Urothelium cell line (cell line): ENCODE data around the gene ZNF883.
A peak's percentile ranks its signal among the peaks of the same experiment; 100 is the strongest.

Experiments
- DNase-seq: peaks from one replicate; pipeline ENCODE4 v3.0.0; 2011; ENCODE audit warnings: low spot score, mixed read lengths
- FAIRE-seq: peaks from 2 replicates; lab custom pipeline; 2011; peaks lifted over from hg19 to GRCh38; lab: Jason Lieb, UNC

ZNF883 gene

DNA sequence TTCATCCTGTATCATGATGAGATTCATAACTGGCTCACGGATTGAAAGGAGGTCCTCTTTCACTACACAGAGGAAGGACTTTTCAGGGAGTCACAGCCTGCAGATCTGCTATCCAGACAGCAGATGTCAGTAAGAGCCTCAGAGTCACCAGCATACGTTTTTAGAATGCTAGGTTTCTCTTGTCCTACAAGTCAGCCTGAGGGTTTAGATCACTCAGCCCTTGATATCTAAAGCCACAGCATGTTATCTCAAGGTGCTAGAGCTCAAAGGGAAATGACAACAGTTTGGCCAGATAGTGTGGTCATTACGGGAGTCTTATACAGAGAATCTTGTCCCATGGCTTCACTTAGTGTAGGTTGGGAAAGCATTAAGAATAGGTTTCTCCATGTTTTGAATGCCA is 90.4 kb downstream of the ZNF883 start:
- no peak for FAIRE-seq
- peak; percentile 27 for DNase-seq

GRCh38 chr9:112917987-112918362 is 94.0 kb downstream of the ZNF883 start:
- no peak for DNase-seq
- no peak for FAIRE-seq

DNA sequence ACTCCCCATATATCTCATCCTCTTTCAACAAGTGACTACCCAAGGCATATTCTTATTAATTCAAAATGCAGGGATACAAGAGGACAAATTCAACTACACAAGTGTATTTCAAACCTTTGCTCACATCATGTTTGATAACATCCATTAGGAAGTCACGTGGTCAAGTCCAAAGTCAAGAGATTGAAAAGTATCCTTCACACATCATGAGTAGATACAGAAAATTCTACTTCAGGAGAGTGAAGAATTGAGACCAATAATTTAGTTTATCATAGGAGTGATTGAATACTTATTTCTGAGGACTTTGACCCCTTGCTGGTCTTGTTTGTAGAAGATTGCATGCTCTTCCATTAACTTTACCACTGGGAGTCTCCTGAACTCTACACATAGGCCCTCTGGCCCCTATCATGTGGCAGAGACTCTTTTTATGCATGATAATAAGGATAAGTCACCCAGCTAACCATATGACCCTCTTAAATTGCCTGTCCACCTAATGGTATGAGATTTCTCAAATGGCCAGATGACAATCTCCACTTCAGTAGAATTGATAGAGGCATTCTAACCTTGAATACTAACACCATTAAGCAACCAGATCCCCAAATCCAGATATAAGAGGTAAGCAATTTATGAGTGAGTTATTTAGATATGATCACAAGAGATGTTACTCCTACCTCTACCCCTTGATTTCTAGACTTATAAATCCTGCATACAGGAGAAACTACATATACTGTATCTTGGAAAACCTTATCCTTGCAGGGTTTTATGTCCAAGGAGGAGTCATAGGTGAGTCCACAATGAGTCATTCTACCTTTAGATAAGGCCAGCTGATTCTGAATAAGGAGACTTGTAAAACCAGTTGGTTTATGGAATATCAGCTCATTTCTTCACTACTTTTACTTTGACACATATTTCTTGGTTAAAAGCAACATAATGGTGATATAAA is 94.7 kb downstream of the ZNF883 start:
- FAIRE-seq (no peak), DNase-seq (no peak)

GRCh38 chr9:112914524-112914923 is 97.5 kb downstream of the ZNF883 start:
- DNase-seq (no peak), FAIRE-seq (no peak)

- FAIRE-seq (no peak), DNase-seq (no peak)
Observed at GRCh38 chr9:112913326-112913725, 98.7 kb downstream of the ZNF883 start.

- no peak for FAIRE-seq
- no peak for DNase-seq
Observed at GRCh38 chr9:112912636-112913035, 99.4 kb downstream of the ZNF883 start.

DNA sequence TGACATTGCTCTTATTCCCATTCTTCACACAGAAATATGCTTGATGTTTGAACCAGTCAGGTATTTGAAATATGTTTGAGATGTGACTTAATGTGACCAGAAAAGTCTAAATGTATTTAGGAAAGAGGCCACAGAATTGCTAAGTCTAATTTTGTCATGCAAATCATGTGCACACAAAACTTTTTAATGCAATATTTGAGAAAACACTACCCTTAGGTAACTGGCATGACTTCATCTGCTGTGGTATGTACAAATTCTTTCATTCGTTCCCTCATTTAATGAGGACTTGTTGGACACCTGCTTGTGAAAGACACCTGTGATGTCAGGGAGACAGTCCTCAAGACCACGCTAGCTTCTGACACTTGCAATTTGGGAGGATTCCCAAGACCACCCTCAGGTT is 100.3 kb downstream of the ZNF883 start:
- FAIRE-seq: no peak
- DNase-seq: no peak
